ENCODE results near the gene IRAK4.
"Not testable (repeated sequence)": the region's sequence is repeated elsewhere in the genome, so short reads cannot be mapped to it uniquely, and the experiment has no call there.

The IRAK4 gene

GRCh38 chr12:43758728-43759563, at the start of gene IRAK4, which contains the start of gene PUS7L:
Gene IRAK4 (plus strand): TSS chr12:43758951. CDS start chr12:43768112, 9,161 bp downstream.
Gene PUS7L (minus strand): TSS chr12:43758790. CDS start chr12:43755245, 3,545 bp downstream.
- peak; percentile 90 to 95 for DNase-seq (ENCODE audit: low read depth in 2 of 2)

DNA sequence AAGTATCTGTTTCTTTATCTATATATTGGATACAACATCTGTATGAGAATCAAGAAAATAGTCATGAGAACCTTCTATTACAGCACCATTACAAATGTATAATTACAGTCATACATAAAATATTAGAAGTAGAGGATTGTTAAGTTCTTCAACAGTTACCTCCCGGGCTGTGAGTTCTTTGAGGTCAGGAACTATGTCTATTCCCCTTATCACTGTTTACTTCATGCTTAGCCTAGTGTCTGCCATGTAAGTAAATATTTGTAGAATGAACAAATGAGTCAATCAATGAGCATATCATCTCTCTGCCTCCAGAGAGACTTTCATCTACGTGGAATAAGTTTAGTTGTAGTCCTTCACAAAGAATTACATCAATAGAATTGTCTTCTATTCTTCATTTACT, 47.4 kb upstream of the IRAK4 start:
- DNase-seq (ENCODE audit: low read depth in 2 of 2), result no peak

DNA sequence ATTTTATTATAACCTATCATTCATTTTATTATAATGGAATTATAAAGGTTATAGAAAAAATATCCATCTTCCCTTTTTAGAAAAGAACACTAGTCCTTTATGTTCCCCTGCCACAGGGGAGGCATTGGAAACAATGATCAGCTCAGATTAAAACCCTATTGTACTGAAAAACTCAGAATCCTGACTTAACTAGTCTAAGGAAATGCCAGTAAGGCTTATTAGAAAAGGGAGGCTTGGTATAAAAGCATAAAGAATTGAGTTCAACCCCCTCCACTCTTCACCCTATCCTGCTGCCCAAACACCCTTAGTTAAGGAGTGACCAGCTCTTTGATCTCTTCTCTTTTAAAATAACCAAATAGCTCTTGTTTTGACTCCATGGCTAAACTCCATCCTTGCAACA, 36.1 kb upstream of the IRAK4 start:
- DNase-seq (ENCODE audit: low read depth in 2 of 2), result no peak

DNA sequence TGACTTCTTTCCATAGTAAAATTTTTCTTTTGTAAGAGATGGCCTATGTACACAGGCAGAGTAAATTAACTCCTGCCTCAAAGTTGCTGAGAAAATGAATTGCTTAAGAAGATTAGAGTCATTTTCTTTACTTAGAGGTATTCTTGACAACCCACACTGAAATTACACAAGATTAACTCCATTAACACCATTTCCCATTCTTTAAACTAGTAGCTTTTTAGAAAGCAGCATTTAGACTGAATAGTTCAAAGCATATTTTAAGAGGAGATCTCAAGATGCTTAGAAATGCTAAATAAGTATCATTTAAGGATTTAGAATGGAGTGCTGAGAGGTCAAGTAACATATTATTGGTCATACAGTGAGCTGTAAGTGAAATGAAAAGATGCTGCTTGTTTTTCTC, 35.6 kb upstream of the IRAK4 start:
- DNase-seq (ENCODE audit: low read depth in 2 of 2), result no peak

DNA sequence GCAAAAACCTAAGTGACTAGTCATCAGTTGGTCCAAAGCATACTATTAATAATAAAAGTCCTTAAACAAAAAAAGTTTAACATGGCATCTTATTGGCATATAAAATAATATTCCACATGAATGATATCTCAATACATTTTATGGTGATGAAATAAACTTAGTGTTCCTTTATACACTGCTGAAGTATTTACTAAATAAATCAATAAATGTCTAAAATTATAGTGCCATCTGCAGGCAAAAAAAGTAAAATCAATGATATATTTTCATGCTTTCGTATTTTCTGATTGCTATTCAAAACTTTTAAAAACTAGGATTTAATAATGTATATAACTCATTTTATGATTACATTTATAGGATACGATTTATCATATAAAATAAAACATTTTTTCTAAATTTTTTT, 30.6 kb upstream of the IRAK4 start:
- no peak for DNase-seq (ENCODE audit: low read depth in 2 of 2)

DNA sequence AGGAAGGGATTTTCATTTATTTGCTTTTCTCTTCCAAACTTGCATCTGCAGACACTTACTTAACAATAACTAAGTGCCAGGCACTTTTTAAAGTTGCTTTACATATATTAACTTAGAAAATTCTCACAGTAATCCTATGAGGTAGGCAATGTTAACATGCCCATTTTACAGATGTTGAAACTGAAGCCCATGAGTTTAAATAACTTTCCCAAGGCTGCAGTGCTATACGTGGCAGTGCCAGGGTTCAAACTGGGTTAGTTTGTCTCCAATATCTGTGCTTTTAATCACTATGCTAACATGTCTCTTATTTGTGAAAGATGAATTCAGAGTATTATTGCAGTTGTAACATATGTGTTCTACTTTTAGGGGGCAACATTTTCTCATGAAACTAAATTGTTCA, 30.1 kb upstream of the IRAK4 start:
- DNase-seq (ENCODE audit: low read depth in 2 of 2), result no peak

DNA sequence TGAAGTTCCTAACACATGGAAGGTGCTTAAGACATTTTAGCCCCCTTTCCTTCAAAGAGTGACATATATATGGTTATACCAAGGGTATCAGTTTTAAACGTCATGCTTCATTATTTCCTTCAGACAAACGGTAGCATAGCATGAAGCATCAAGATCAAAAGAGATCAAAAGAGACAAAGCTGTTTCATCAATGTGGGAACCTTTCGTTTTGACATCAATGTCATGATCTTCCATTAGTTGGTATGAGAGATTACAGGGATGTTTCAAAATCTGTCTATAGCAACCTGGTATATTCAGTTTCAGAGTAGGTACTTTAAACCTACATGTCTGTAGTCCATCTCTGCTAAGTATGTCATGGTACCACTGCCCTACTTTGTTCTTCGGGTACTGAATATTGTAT, 28.5 kb upstream of the IRAK4 start:
- no peak for DNase-seq (ENCODE audit: low read depth in 2 of 2)

DNA sequence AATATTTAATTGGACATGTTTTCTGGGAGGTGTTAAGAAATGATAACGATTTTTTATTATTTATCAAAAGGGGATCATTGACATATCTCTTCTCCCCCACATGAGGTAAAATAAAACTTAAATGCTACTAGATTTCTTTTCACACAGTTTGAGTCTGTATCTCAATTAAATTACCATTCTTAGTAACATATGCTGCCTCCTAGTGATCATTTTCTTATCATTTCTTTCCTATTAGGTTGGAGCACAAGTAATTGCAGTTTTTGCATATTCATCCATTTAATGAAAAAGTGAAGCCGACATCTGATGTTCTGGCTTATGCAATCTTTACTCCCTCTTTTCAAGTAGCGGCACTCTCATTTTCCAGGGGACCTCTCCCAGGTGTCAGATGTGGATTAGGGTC, 25.1 kb upstream of the IRAK4 start:
- DNase-seq (ENCODE audit: low read depth in 2 of 2), result no peak

DNA sequence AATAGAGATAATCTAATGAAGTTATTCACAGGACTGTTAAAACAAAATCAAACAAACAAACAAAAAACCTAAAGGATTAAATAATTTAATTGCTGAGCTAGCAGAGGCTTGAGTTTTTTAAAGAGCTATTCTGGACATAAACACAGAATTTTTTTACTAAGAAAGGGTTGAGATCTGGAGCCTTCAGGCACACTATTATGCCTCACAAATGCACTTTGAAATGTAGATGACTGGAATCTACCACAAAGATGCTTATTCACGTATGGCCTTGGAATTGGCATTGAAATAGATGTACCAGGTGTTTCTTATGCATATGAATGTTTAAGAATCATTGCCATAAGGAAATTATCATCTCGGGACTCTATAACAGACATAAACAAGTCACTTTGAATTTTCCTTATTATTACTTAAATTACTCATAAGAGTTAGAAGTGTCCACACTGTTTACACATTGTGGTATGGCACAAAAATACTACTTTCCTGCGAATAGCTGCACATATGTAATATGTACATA, 21.8 kb upstream of the IRAK4 start:
- DNase-seq (ENCODE audit: low read depth in 2 of 2), result no peak

DNA sequence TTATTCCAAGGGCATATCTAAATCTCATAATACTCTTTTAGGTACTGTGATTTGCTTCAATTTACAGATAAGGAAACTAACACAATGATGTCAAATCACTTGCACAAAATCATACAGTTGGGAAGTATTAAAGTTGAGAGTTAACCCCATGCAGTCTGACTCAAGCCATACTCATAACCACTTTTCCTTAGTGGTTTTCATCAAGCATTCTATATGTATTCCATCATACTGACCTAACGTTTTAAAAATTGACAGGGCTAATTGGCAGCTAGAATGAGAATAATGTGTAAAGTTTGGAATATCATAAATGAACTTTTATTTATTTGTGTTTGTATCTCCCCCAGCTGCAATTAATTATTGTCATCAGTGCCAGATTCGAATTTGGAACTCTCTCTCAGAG, 21.1 kb upstream of the IRAK4 start:
- no peak for DNase-seq (ENCODE audit: low read depth in 2 of 2)

DNA sequence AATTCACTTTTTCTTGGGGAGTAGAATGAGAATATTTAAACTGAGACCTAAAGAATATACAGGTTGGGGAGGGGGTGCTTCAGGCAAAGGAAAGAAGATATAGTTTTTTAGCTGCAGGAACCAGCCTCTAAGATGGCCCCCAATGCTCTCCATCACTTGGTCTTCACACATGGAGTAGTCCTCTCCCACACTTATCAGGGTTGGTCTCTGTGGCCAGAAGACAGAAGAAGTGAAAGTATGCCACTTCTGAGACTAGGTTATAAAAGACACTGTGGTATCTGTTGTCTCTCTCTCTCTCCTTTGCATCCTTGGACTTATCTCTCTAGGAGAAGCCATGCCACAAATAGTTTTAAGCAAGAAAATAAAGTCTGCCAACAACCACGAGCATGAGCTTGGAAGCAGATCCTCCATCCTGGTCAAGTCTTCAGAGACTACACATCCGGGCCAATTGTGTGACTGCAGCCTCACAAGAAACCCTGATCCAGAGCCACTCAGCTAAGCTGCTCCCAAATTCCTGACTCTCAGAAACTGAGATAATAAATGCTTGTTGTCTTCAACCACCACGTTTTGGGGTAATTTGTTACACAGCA, 18.1 kb upstream of the IRAK4 start:
- DNase-seq (ENCODE audit: low read depth in 2 of 2), result no peak

DNA sequence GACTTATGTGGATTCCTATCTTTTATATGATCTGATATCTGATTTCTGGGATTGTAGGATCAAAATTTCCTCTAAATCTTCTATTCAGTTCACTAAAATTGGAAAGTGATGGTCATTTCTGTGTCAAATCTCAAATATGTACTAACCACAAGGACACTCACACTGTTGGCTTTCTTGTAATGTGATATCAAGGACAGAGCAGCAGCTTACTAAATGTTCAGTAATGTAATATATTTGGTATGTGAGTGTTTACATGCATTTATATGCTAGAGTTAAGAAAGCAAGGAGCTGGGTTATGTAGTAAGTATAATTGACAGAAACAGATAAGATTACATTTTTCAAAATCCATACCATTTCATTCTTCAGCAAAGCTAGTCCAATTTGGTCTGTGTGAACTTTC, 16.6 kb upstream of the IRAK4 start:
- no peak for DNase-seq (ENCODE audit: low read depth in 2 of 2)

- no peak for DNase-seq (ENCODE audit: low read depth in 2 of 2)
Observed at GRCh38 chr12:43744826-43745225, 13.9 kb upstream of the IRAK4 start.

- DNase-seq (ENCODE audit: low read depth in 2 of 2), result no peak
Observed at GRCh38 chr12:43749016-43749415, 9.7 kb upstream of the IRAK4 start.

GRCh38 chr12:43750814-43751213, 7.9 kb upstream of the IRAK4 start:
- DNase-seq (ENCODE audit: low read depth in 2 of 2), result no peak

DNA sequence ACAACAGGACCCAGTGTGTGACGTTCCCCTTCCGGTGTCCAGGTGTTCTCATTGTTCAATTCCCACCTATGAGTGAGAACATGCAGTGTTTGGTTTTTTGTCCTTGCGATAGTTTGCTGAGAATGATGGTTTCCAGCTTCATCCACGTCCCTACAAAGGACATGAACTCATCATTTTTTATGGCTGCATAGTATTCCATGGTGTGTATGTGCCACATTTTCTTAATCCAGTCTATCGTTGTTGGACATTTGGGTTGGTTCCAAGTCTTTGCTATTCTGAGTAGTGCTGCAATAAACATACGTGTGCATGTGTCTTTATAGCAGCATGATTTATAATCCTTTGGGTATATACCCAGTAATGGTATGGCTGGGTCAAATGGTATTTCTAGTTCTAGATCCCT, 7.4 kb upstream of the IRAK4 start:
- DNase-seq (ENCODE audit: low read depth in 2 of 2), result not testable (repeated sequence)

GRCh38 chr12:43754015-43754414, 4.7 kb upstream of the IRAK4 start:
- DNase-seq (ENCODE audit: low read depth in 2 of 2), result no peak

- peak in 1 of 2 donors; percentile 5 for DNase-seq (ENCODE audit: low read depth in 2 of 2)
Observed at GRCh38 chr12:43758247-43758727, 464 bp upstream of the IRAK4 start.

GRCh38 chr12:43760396-43760795, 1.6 kb downstream of the IRAK4 start:
- DNase-seq (ENCODE audit: low read depth in 2 of 2), result no peak

DNA sequence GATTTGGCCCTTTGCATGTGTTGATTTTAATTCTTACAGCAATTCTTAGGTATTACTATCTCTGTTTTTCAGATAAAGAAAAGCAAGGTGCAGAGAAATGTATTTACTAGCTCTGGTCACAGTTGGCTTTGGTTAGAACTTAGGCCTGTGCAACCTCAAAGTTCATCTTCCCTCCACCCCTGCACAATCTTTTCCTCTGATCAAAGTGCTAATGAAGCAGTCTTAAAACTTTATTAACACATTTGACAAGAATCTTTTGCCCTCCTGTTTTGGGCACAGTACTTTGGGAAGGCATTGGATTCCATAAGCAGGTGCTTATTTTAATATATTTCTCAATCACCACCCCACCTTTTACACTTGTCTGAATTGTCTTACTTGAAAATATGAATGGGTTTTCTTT, 2.7 kb downstream of the IRAK4 start:
- DNase-seq (ENCODE audit: low read depth in 2 of 2), result no peak

- DNase-seq (ENCODE audit: low read depth in 2 of 2), result no peak
Observed at GRCh38 chr12:43762596-43762995, 3.8 kb downstream of the IRAK4 start.

- no peak for DNase-seq (ENCODE audit: low read depth in 2 of 2)
Observed at GRCh38 chr12:43763769-43764168, 5.0 kb downstream of the IRAK4 start.

DNA sequence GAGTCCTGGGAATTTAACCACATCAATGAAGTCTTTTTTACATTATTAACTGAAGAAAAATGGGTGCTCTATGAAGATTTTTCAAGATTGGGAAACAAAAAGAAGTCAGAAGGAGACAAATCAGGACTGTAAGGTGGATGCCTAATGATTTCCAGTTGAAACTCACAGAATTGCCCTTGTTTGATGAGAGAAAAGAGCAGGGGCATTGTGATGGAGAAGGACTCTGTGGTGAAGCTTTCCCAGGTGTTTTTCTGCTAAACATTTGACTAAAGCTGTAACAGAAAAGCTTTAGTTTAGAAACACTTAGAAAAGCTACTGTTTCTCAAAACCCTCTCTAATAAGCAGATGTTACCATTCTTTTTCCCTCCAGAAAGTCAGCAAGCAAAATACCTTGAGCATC, 5.8 kb downstream of the IRAK4 start:
- DNase-seq (ENCODE audit: low read depth in 2 of 2), result no peak
